B cell (primary cell): ENCODE measurements around the gene SRRM1. TPM values are rescaled to one million over a fixed set of nuclear protein-coding genes. Genes with fewer than 3 reads are reported as not detected.

ENCODE experiments used
- ATAC-seq: fragments of 200-7000 bp; cut with Tn5 transposase; one replicate; pipeline ENCODE4 v1.10.0; 2021; ENCODE audit warnings: low read depth, mild to moderate bottlenecking, moderate number of reproducible peaks, moderate library complexity
- CTCF ChIA-PET: fragments of 350-600 bp; sonication (Branson Sonifier 250); formaldehyde crosslinking; loops from one replicate; lab custom pipeline; 2021; ENCODE audit warnings: antibody characterized with exemption, inconsistent platforms; lab: Charles Lee
- POLR2A ChIA-PET: fragments of 350-600 bp; sonication (Branson Sonifier 250); formaldehyde crosslinking; loops from one replicate; lab custom pipeline; 2021; ENCODE audit warnings: antibody characterized with exemption; lab: Charles Lee
- DNase-seq: peaks from one replicate; pipeline ENCODE4 v3.0.0; 2013
- H2AFZ ChIP-seq: 2 replicates; pipeline ENCODE4 v1.6.1; 2012; ENCODE audit warnings: mild to moderate bottlenecking, low read depth, low read length; ENCODE audit not compliant: insufficient read depth, poor library complexity, severe bottlenecking
- H3K27ac ChIP-seq, 2 donors: 1 replicate in 1 of 2; 2 replicates in 1 of 2; pipeline ENCODE4 v1.5.1; 2012 to 2013; ENCODE audit warnings: low read length in 2 of 2, mild to moderate bottlenecking in 2 of 2, moderate library complexity in 1 of 2
- H3K27me3 ChIP-seq, 4 experiments: fragments of 200-600 bp in 1 of 4; sonication (generic) in 1 of 4; replicated peaks in 1 of 4; 1 replicate in 2 of 4; 2 replicates in 2 of 4; pipeline versions ENCODE4 v1.6.1 to v1.7.0; 2013 to 2016; ENCODE audit warnings: low read length in 3 of 4, mild to moderate bottlenecking in 2 of 4, mixed read lengths in 1 of 4, moderate library complexity in 1 of 4; ENCODE audit not compliant: insufficient read depth in 4 of 4, control insufficient read depth in 3 of 4; ENCODE audit errors: control extremely low read depth in 1 of 4
- H3K36me3 ChIP-seq, 2 experiments: replicated peaks in 1 of 2; 1 replicate in 1 of 2; 2 replicates in 1 of 2; pipeline versions ENCODE4 v1.6.1 to v1.7.1; 2013; ENCODE audit warnings: low read length in 1 of 2; ENCODE audit not compliant: insufficient read depth in 2 of 2, control insufficient read depth in 1 of 2; ENCODE audit errors: control extremely low read depth in 1 of 2, extremely low read depth in 1 of 2
- H3K4me1 ChIP-seq, 2 donors: fragments of 200-600 bp in 1 of 2; sonication (generic) in 1 of 2; 1 replicate in 1 of 2; 2 replicates in 1 of 2; pipeline versions ENCODE4 v1.5.1 to v1.6.1; 2013 to 2017; ENCODE audit warnings: low read length in 2 of 2; ENCODE audit not compliant: control insufficient read depth in 2 of 2, insufficient read depth in 2 of 2
- H3K4me2 ChIP-seq: replicated peaks from 2 replicates; pipeline ENCODE3; 2012; ENCODE audit warnings: mild to moderate bottlenecking, low read depth, low read length; ENCODE audit not compliant: poor library complexity, severe bottlenecking
- H3K4me3 ChIP-seq, 5 experiments: fragments of 200-600 bp in 1 of 5; sonication (generic) in 1 of 5; 1 replicate in 3 of 5; 2 replicates in 2 of 5; pipeline versions ENCODE4 v1.5.1 to v1.7.0; 2011 to 2016; ENCODE audit warnings: low read length in 4 of 5, mild to moderate bottlenecking in 4 of 5, low read depth in 2 of 5, control low read depth in 1 of 5, moderate library complexity in 1 of 5; ENCODE audit not compliant: insufficient read depth in 1 of 5; ENCODE audit errors: control extremely low read depth in 1 of 5, extremely low read depth in 1 of 5
- H3K79me2 ChIP-seq: fragments of 200-600 bp; sonication (generic); one replicate; pipeline ENCODE4 v1.6.0; 2016; ENCODE audit warnings: low read length; ENCODE audit not compliant: control insufficient read depth, insufficient read depth
- H3K9ac ChIP-seq: fragments of 200-600 bp; sonication (generic); 2 replicates; pipeline ENCODE4 v1.6.1; 2017; ENCODE audit warnings: mild to moderate bottlenecking, low read length, moderate library complexity
- H3K9me3 ChIP-seq, 3 donors: one replicate each; pipeline versions ENCODE4 v1.6.1 to v1.7.1; 2013; ENCODE audit warnings: low read length in 2 of 3; ENCODE audit not compliant: control insufficient read depth in 2 of 3, insufficient read depth in 1 of 3; ENCODE audit errors: control extremely low read depth in 1 of 3
- H4K20me1 ChIP-seq: 2 replicates; pipeline ENCODE4 v1.6.0; 2012; ENCODE audit warnings: mild to moderate bottlenecking, low read length; ENCODE audit not compliant: insufficient read depth, control insufficient read depth, poor library complexity, severe bottlenecking
- H3K27ac Mint-ChIP-seq: one replicate; pipeline ENCODE4 v1.8.0; 2021; ENCODE audit warnings: mixed read lengths
- H3K27me3 Mint-ChIP-seq: one replicate; pipeline ENCODE4 v1.8.0; 2021; ENCODE audit warnings: mixed read lengths
- H3K4me1 Mint-ChIP-seq: one replicate; pipeline ENCODE4 v1.8.0; 2021; ENCODE audit warnings: mixed read lengths
- H3K4me3 Mint-ChIP-seq: one replicate; pipeline ENCODE4 v1.8.0; 2021; ENCODE audit warnings: mixed read lengths
- H3K9me3 Mint-ChIP-seq: one replicate; pipeline ENCODE4 v1.8.0; 2022; ENCODE audit warnings: mixed read lengths; ENCODE audit not compliant: insufficient read depth
- EZH2 ChIP-seq: IDR thresholded peaks from 2 replicates; pipeline ENCODE4 v1.6.1; 2012; ENCODE audit warnings: borderline replicate concordance, low read depth, mild to moderate bottlenecking, moderate library complexity, low read length; ENCODE audit not compliant: insufficient read depth, poor library complexity, severe bottlenecking
- WGBS: methylation state at CpG from one replicate; pipeline ENCODE4 v1.1.5; 2013; ENCODE audit warnings: missing lambda C conversion rate; ENCODE audit not compliant: insufficient coverage; 5-methylcytosine and 5-hydroxymethylcytosine counted together
- intact Hi-C: fragments of 100-400 bp; cut with micrococcal nuclease; formaldehyde crosslinking; loops from one replicate; pipeline ENCODE4 v1.10.0; 2022
- polyA plus RNA-seq: library from polyadenylated mRNA; depleted of rRNA; stranded (reverse); fragments of >200 nt; gene quantifications from 2 replicates; pipeline ENCODE4 v1.2.3, GENCODE V29; 2012
- total RNA-seq, 2 donors: library from RNA; stranded (reverse); fragments of 120-200 nt in 1 of 2; gene quantifications; 1 replicate in 1 of 2; 2 replicates in 1 of 2; pipeline versions ENCODE4 v1.2.3 to v1.2.4, GENCODE V29; 2013 to 2022
- TF ChIP-seq, protein P1 (sequence below): fragments of 200-600 bp; IDR thresholded peaks from one replicate; pipeline ENCODE4 v1.8.0; 2022; ENCODE audit warnings: antibody characterized with exemption, mild to moderate bottlenecking

Gene SRRM1
- total and polyA plus RNA-seq, 2 donors (not counting 1 experiment from before 2014, with no cell fraction given), result 88.5 to 238 TPM

DNA sequence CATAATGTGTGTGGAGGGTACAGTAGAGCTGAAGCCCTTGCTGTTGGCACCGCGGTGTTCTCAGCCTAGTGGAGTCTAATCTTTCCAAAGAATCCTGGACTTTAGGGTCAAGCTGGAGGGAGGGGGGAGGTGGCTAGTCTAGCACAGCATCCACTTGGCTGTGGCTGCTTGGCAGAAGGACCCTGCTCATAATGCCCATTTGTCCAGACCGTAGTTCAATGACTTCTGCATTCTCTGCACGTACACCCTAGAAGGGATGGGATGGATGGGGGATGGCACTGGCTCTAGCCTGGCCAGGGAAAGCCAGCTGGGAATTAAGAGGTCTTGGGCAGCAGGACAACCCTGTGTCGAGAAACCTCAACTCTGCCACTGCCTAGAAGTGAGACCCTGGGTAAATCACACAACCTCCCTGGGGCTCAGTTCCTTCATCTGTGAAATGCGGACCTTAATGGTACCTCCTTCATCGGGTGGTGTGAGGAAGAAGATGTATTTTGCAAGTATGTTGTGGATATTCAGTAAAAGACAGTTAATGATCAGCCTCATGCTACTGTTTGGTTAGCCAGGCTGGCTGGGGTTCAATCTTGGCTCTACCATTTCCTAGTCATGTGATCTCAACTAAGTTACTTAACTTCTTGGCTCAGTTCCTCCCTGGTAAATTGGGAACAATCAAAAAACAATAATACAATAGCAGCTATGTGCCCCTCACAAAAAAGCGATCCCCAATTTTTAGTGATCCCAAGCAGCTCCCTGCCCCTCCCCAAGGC lies 75.0 kb downstream of the SRRM1 start:
- DNase-seq (no peak), ATAC-seq (no peak)
- intact Hi-C loops, result no loop called here
- H3K4me1 ChIP-seq, result no peaks in the 10 kb centered on the region
- TF ChIP-seq, protein P1, sequence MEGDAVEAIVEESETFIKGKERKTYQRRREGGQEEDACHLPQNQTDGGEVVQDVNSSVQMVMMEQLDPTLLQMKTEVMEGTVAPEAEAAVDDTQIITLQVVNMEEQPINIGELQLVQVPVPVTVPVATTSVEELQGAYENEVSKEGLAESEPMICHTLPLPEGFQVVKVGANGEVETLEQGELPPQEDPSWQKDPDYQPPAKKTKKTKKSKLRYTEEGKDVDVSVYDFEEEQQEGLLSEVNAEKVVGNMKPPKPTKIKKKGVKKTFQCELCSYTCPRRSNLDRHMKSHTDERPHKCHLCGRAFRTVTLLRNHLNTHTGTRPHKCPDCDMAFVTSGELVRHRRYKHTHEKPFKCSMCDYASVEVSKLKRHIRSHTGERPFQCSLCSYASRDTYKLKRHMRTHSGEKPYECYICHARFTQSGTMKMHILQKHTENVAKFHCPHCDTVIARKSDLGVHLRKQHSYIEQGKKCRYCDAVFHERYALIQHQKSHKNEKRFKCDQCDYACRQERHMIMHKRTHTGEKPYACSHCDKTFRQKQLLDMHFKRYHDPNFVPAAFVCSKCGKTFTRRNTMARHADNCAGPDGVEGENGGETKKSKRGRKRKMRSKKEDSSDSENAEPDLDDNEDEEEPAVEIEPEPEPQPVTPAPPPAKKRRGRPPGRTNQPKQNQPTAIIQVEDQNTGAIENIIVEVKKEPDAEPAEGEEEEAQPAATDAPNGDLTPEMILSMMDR, result no peak
- TF ChIP-seq EZH2, result no peak
- no peak overlapping the region for H3K9ac ChIP-seq
- no peaks in the 10 kb centered on the region for H4K20me1 ChIP-seq
- H3K79me2 ChIP-seq, result no peaks in the 10 kb centered on the region
- Mint-ChIP-seq H3K27me3 (no peaks in the 10 kb centered on the region), H3K9me3 (no peaks in the 10 kb centered on the region), H3K27ac (no peak overlapping the region), H3K4me1 (no peaks in the 10 kb centered on the region), H3K4me3 (no peak overlapping the region)
- H3K36me3 ChIP-seq, result no peaks in the 10 kb centered on the region
- peaks cover 0 to 4% (median 0%) of the 10 kb centered on the region in 3 donors for H3K9me3 ChIP-seq
- 100% methylated on average over 3 of the region's 8 CpGs for WGBS
- CTCF ChIA-PET, result interaction anchor here (0.9 to 1.2 kb wide), 2 partner anchors 29 to 30 kb away, joined by 3 to 4 read pairs; no protein-coding TSS in a partner anchor
- H3K4me3 ChIP-seq, result no peak overlapping the region
- H2AFZ ChIP-seq, result no peak overlapping the region
- POLR2A ChIA-PET, result interaction anchor here (0.6 kb wide), 1 partner anchor 54 kb away, joined by 3 read pairs; no protein-coding TSS in a partner anchor
- H3K27me3 ChIP-seq, result no peaks in the 10 kb centered on the region
- H3K4me2 ChIP-seq, result no peak overlapping the region
- no peak overlapping the region for H3K27ac ChIP-seq

DNA sequence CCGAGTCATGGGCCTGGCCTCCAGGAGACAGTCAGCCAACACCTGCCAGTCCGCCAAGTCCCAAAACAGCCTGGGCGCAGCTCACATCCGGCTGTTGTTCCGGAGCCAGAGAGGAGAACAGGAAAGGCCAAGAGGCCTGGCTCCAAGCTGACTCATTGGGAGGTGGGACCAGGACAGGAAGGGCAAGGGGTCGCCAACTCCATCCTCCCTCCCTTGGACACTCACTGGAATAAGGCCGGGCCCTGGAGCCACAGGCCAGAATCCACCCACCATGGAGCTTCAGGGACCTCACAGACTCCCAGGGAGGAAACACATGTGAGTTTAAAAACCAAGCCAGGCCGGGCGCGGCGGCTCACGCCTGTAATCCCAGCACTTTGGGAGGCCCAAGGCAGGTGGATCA lies 77.0 kb downstream of the SRRM1 start:
- ATAC-seq (no peak), DNase-seq (no peak)
- intact Hi-C loops, result no loop called here
- Histone ChIP-seq H3K79me2 (no peaks in the 10 kb centered on the region), H3K9me3 (peaks cover 0 to 4% (median 0%) of the 10 kb centered on the region in 3 donors), H3K27me3 (no peaks in the 10 kb centered on the region), H3K36me3 (no peaks in the 10 kb centered on the region), H3K4me2 (no peak overlapping the region), H3K4me1 (no peaks in the 10 kb centered on the region), H3K27ac (no peak overlapping the region), H4K20me1 (no peaks in the 10 kb centered on the region), H2AFZ (no peak overlapping the region), H3K9ac (no peak overlapping the region), H3K4me3 (no peak overlapping the region)
- 71% methylated on average over 12 of the region's 12 CpGs for WGBS
- CTCF ChIA-PET, result no interaction called here
- H3K4me1 Mint-ChIP-seq, result no peaks in the 10 kb centered on the region
- POLR2A ChIA-PET, result interaction anchor here (0.5 kb wide), 1 partner anchor 532 kb away, joined by 3 read pairs; no protein-coding TSS in a partner anchor
- H3K27ac Mint-ChIP-seq, result no peak overlapping the region
- no peaks in the 10 kb centered on the region for H3K27me3 Mint-ChIP-seq
- TF ChIP-seq, protein P1, result no peak
- TF ChIP-seq EZH2, result no peak
- H3K4me3 Mint-ChIP-seq, result no peak overlapping the region
- no peaks in the 10 kb centered on the region for H3K9me3 Mint-ChIP-seq
